OCI-LY3 (cell line): ENCODE data around the gene SUMF1.

Experiments used
- H2AFZ ChIP-seq: fragments of 200-600, 300-600 bp; shearing (Covaris generic); 2 replicates; pipeline ENCODE4 v1.6.0; 2014; ENCODE audit warnings: antibody characterized with exemption, low read depth, low read length
- H3K27ac ChIP-seq: fragments of 200-600, 300-600 bp; sonication (generic); 2 replicates; pipeline ENCODE4 v1.5.1; 2014; ENCODE audit warnings: mild to moderate bottlenecking, low read length, moderate library complexity, mixed read lengths
- H3K27me3 ChIP-seq: fragments of 200-600, 300-600 bp; sonication (generic); 2 replicates; pipeline ENCODE4 v1.6.1; 2014; ENCODE audit warnings: low read depth, low read length, mixed read lengths
- H3K36me3 ChIP-seq: fragments of 200-600, 300-600 bp; sonication (generic); replicated peaks from 2 replicates; pipeline ENCODE3; 2014; ENCODE audit warnings: low read depth, low read length, mixed read lengths
- H3K4me1 ChIP-seq: fragments of 300-600, 200-600 bp; sonication (generic); 2 replicates; pipeline ENCODE4 v1.6.1; 2014; ENCODE audit warnings: low read length, mixed read lengths
- H3K4me2 ChIP-seq: fragments of 200-600, 300-600 bp; sonication (generic); 2 replicates; pipeline ENCODE4 v1.6.1; 2014; ENCODE audit warnings: low read length, mixed read lengths
- H3K4me3 ChIP-seq: fragments of 300-600, 200-600 bp; sonication (generic); 2 replicates; pipeline ENCODE4 v1.5.1; 2014; ENCODE audit warnings: antibody characterized with exemption, mild to moderate bottlenecking, low read length, moderate library complexity
- H3K79me2 ChIP-seq: fragments of 300-600, 200-600 bp; shearing (Covaris generic); 2 replicates; pipeline ENCODE4 v1.6.1; 2014; ENCODE audit warnings: mild to moderate bottlenecking, low read length, mixed read lengths
- H3K9ac ChIP-seq: fragments of 300-600, 200-600 bp; shearing (Covaris generic); 2 replicates; pipeline ENCODE4 v1.6.0; 2014; ENCODE audit warnings: mild to moderate bottlenecking, low read length, moderate library complexity
- H3K9me3 ChIP-seq: fragments of 200-600, 300-600 bp; shearing (Covaris generic); 2 replicates; pipeline ENCODE4 v1.6.1; 2014; ENCODE audit warnings: low read length, mixed read lengths; ENCODE audit not compliant: insufficient read depth
- H4K20me1 ChIP-seq: fragments of 200-600, 300-600 bp; sonication (generic); 2 replicates; pipeline ENCODE4 v1.6.1; 2016; ENCODE audit warnings: low read length, mixed read lengths; ENCODE audit not compliant: insufficient read depth
- CTCF ChIP-seq: fragments of 200-600, 300-600 bp; sonication (generic); IDR thresholded peaks from 2 replicates; pipeline ENCODE4 v1.5.1; 2014; ENCODE audit warnings: antibody characterized with exemption, low read length, low read depth
- EZH2phosphoT487 ChIP-seq: fragments of 200-600 bp; shearing (Covaris generic); IDR thresholded peaks from 2 replicates; pipeline ENCODE4 v1.6.1; 2018; ENCODE audit warnings: antibody characterized with exemption, mixed run types, low read depth

Gene SUMF1

GRCh38 chr3:4394048-4394447 is 73.0 kb downstream of the SUMF1 start:
- TF ChIP-seq EZH2phosphoT487, result no peak
- no peak for TF ChIP-seq CTCF
- no peak overlapping the region for H3K27ac ChIP-seq
- H3K4me2 ChIP-seq, result no peak overlapping the region
- no peaks in the 10 kb centered on the region for H3K79me2 ChIP-seq
- H3K27me3 ChIP-seq, result no peaks in the 10 kb centered on the region
- H3K4me1 ChIP-seq, result no peaks in the 10 kb centered on the region
- no peaks in the 10 kb centered on the region for H3K9me3 ChIP-seq
- no peaks in the 10 kb centered on the region for H3K36me3 ChIP-seq
- no peak overlapping the region for H3K9ac ChIP-seq
- no peak overlapping the region for H3K4me3 ChIP-seq
- H4K20me1 ChIP-seq, result no peaks in the 10 kb centered on the region
- H2AFZ ChIP-seq, result no peak overlapping the region

DNA sequence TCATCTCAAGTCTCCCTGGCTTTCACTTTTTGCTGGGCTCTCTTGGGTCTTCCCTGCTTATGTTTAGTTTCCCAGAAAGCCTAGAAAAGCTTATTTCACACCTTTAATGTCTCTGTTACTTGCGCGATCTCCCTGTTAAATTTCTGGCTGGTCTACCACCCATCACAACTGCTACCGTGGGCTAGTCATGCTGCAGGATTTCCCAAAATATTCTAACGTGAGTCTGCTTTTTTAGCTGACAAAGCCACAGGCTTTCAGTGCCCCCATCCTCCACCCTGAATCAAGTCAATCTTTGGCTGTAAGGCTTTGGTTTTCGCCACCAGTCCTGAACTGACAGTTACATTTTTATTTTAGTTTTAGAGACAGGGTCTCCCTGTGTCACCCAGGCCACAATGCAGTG is 74.1 kb downstream of the SUMF1 start:
- no peak for TF ChIP-seq CTCF
- TF ChIP-seq EZH2phosphoT487, result no peak
- Histone ChIP-seq H3K9ac (no peak overlapping the region), H3K36me3 (no peaks in the 10 kb centered on the region), H3K79me2 (no peaks in the 10 kb centered on the region), H3K9me3 (no peaks in the 10 kb centered on the region), H3K4me3 (no peak overlapping the region), H3K4me1 (no peaks in the 10 kb centered on the region), H3K27me3 (no peaks in the 10 kb centered on the region), H2AFZ (no peak overlapping the region), H3K27ac (no peak overlapping the region), H4K20me1 (no peaks in the 10 kb centered on the region), H3K4me2 (no peak overlapping the region)

GRCh38 chr3:4387210-4388204 is 79.6 kb downstream of the SUMF1 start:
- Histone ChIP-seq H3K4me3 (no peak overlapping the region), H3K9me3 (no peaks in the 10 kb centered on the region), H3K4me2 (no peak overlapping the region), H3K9ac (no peak overlapping the region), H2AFZ (no peak overlapping the region), H3K4me1 (no peaks in the 10 kb centered on the region), H4K20me1 (no peaks in the 10 kb centered on the region), H3K27me3 (no peaks in the 10 kb centered on the region), H3K36me3 (no peaks in the 10 kb centered on the region), H3K79me2 (no peaks in the 10 kb centered on the region), H3K27ac (no peak overlapping the region)
- no peak for TF ChIP-seq CTCF
- TF ChIP-seq EZH2phosphoT487, result no peak

DNA sequence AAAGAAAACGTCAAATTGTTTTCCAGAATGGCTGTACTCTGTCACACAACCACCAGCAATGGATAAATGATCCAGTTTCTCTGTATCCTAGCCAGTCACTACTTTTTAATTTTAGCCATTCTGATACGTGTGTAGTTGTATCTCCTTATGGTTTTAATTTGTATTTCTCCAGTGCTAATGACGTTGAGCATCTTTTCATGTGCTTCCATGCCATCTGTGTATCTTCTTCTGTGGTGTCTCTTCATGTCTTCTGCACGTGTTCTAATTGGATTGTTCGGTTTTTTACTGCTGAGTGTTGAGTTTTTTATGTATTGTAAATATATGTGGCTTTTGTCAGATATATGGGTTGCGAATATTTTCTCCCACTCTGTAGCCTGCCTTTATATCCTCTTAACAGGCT is 81.9 kb downstream of the SUMF1 start:
- Histone ChIP-seq H3K27ac (no peak overlapping the region), H3K4me2 (no peak overlapping the region), H3K4me1 (no peaks in the 10 kb centered on the region), H3K79me2 (no peaks in the 10 kb centered on the region), H3K9me3 (no peaks in the 10 kb centered on the region), H2AFZ (no peak overlapping the region), H3K36me3 (no peaks in the 10 kb centered on the region), H3K27me3 (no peaks in the 10 kb centered on the region), H3K9ac (no peak overlapping the region), H4K20me1 (no peaks in the 10 kb centered on the region), H3K4me3 (no peak overlapping the region)
- TF ChIP-seq EZH2phosphoT487 (no peak), CTCF (no peak)
